Lower lobe of right lung (tissue), 2 donors: ENCODE measurements around the gene HMOX1. TPM values are rescaled to one million over a fixed set of nuclear protein-coding genes. Genes with fewer than 3 reads are reported as not detected.

Experiments used
- ATAC-seq, 2 donors: fragments of 200-7000 bp; cut with Tn5 transposase; one replicate each; pipeline ENCODE4 v1.9.1; 2020 to 2022; ENCODE audit warnings: mild to moderate bottlenecking in 2 of 2, moderate library complexity in 2 of 2
- DNase-seq: peaks from one replicate; pipeline ENCODE4 v3.0.0-alpha.2; 2020
- H3K27ac ChIP-seq: fragments of 200-600 bp; one replicate; pipeline ENCODE4 v1.8.0; 2022
- H3K27me3 ChIP-seq: fragments of 200-600 bp; one replicate; pipeline ENCODE4 v1.8.0; 2022; ENCODE audit warnings: low read depth
- H3K36me3 ChIP-seq: fragments of 200-600 bp; one replicate; pipeline ENCODE4 v1.8.0; 2022; ENCODE audit warnings: mild to moderate bottlenecking
- H3K4me1 ChIP-seq: fragments of 200-600 bp; one replicate; pipeline ENCODE4 v1.8.0; 2022
- H3K4me3 ChIP-seq: fragments of 200-600 bp; one replicate; pipeline ENCODE4 v1.8.0; 2022; ENCODE audit warnings: mild to moderate bottlenecking
- H3K9me3 ChIP-seq: fragments of 200-600 bp; one replicate; pipeline ENCODE4 v1.8.0; 2022
- CTCF ChIP-seq: fragments of 200-600 bp; IDR thresholded peaks from one replicate; pipeline ENCODE4 v1.8.0; 2022; ENCODE audit warnings: antibody characterized with exemption, mild to moderate bottlenecking
- intact Hi-C: fragments of 100-400 bp; cut with DNase I; formaldehyde crosslinking; loops from one replicate; pipeline ENCODE4 v1.11.0; 2022
- total RNA-seq: library from RNA; stranded (reverse); fragmentation: NEBNext Ultra II Directional; extraction: Animal tissue kit (Norgen Biotek cat#: 25700); gene quantifications from one replicate; pipeline ENCODE4 v1.2.1, GENCODE V29; 2021
- donor health status: DM: no; HTN: yes; CAD: no; lungs with severe emphysema.

Gene HMOX1
- total RNA-seq, 1 donor from 2014 or later = 68.3 TPM

GRCh38 chr22:35375031-35375430 lies 5.9 kb upstream of the HMOX1 start:
- Histone ChIP-seq H3K27ac (no peak overlapping the region), H3K27me3 (no peaks in the 10 kb centered on the region), H3K4me1 (peaks cover 54% of the 10 kb centered on the region), H3K9me3 (no peaks in the 10 kb centered on the region), H3K36me3 (no peaks in the 10 kb centered on the region), H3K4me3 (no peak overlapping the region)
- TF ChIP-seq CTCF = no peak
- DNase-seq (no peak), ATAC-seq (no peak)
- intact Hi-C loops = no loop called here

- no peak overlapping the region for H3K27ac ChIP-seq
- intact Hi-C loops = no loop called here
- TF ChIP-seq CTCF = no peak
- no peaks in the 10 kb centered on the region for H3K9me3 ChIP-seq
- H3K4me1 ChIP-seq = peaks cover 59% of the 10 kb centered on the region
- H3K27me3 ChIP-seq = no peaks in the 10 kb centered on the region
- no peaks in the 10 kb centered on the region for H3K36me3 ChIP-seq
- ATAC-seq (no peak), DNase-seq (no peak)
- H3K4me3 ChIP-seq = no peak overlapping the region
These were observed 5.4 kb upstream of the HMOX1 start for GRCh38 chr22:35375526-35375925.

GRCh38 chr22:35376728-35377472 lies 4.0 kb upstream of the HMOX1 start:
- Histone ChIP-seq H3K4me3 (no peak overlapping the region), H3K27me3 (no peaks in the 10 kb centered on the region), H3K36me3 (no peaks in the 10 kb centered on the region), H3K27ac (peak overlapping the region; percentile 80), H3K9me3 (no peaks in the 10 kb centered on the region), H3K4me1 (peaks cover 60% of the 10 kb centered on the region)
- intact Hi-C loops = no loop called here
- peak; percentile 62 to 72 for ATAC-seq
- peak; percentile 95 for DNase-seq
- TF ChIP-seq CTCF = no peak

- TF ChIP-seq CTCF = no peak
- Histone ChIP-seq H3K27ac (peak overlapping the region; percentile 80), H3K4me3 (no peak overlapping the region), H3K27me3 (no peaks in the 10 kb centered on the region), H3K9me3 (no peaks in the 10 kb centered on the region), H3K36me3 (no peaks in the 10 kb centered on the region), H3K4me1 (peaks cover 53% of the 10 kb centered on the region)
- DNase-seq = no peak
- intact Hi-C loops = no loop called here
- no peak for ATAC-seq
These were observed 3.2 kb upstream of the HMOX1 start for GRCh38 chr22:35377735-35378134.

GRCh38 chr22:35378621-35379020 lies 2.3 kb upstream of the HMOX1 start:
- ATAC-seq (no peak), DNase-seq (no peak)
- H3K27me3 ChIP-seq = no peaks in the 10 kb centered on the region
- no peak overlapping the region for H3K27ac ChIP-seq
- no peak overlapping the region for H3K4me3 ChIP-seq
- peaks cover 61% of the 10 kb centered on the region for H3K4me1 ChIP-seq
- H3K36me3 ChIP-seq = no peaks in the 10 kb centered on the region
- no peak for TF ChIP-seq CTCF
- H3K9me3 ChIP-seq = no peaks in the 10 kb centered on the region
- intact Hi-C loops = no loop called here
